Measurements from ENCODE around the gene NUDT3.
A peak's percentile ranks its signal among the peaks of the same experiment; 100 is the strongest.
"Not testable (repeated sequence)": the region's sequence is repeated elsewhere in the genome, so short reads cannot be mapped to it uniquely, and the experiment has no call there.

NUDT3 gene

DNA sequence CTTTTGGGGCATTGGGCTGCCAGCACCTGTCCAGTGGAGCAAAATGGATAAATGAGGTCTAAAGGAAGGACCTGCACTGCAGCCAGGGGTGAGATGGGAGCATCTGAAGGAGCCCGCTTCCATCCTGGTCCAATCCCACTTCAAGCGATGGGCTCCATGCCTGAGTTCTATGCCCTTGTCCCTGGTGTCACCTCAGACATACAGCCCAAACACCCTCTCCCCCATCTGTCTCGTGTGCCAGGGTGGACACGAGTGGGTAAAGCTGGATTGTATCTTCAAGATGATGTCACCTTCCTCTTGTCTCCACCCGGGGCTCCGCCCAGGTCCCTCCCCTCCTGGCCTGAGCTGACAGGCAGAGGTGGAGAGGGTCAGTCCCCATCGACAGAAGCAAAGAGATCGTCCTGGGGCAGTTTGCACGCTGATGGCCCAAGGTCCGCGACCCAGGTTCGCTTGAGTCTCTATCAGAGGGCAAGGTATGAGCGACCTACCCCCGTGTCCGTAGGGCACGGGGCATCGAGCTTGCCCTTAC, 144.2 kb downstream of the NUDT3 start:
- Histone ChIP-seq H3K4me1 (ENCODE audit: control insufficient read depth in 2 of 2, insufficient read depth in 2 of 2, low read length in 2 of 2) (peaks cover 14 to 19% of the 10 kb centered on the region in 2 donors), H3K27me3 (ENCODE audit: control insufficient read depth in 2 of 2, insufficient read depth in 2 of 2, low read length in 2 of 2) (no peaks in the 10 kb centered on the region), H3K27ac (ENCODE audit: low read depth in 2 of 2, low read length in 2 of 2) (peak overlapping the region; percentile 79 to 86), H3K9ac (ENCODE audit: low read depth in 1 of 2, low read length in 2 of 2) (peak overlapping the region; percentile 76 to 85), H3K9me3 (ENCODE audit: control insufficient read depth in 2 of 2, low read length in 2 of 2) (no peaks in the 10 kb centered on the region), H3K36me3 (ENCODE audit: control insufficient read depth in 2 of 2, insufficient read depth in 2 of 2, low read length in 2 of 2) (no peaks in the 10 kb centered on the region), H3K4me3 (ENCODE audit: low read length in 2 of 2) (peak overlapping the region; percentile 77 to 86)

DNA sequence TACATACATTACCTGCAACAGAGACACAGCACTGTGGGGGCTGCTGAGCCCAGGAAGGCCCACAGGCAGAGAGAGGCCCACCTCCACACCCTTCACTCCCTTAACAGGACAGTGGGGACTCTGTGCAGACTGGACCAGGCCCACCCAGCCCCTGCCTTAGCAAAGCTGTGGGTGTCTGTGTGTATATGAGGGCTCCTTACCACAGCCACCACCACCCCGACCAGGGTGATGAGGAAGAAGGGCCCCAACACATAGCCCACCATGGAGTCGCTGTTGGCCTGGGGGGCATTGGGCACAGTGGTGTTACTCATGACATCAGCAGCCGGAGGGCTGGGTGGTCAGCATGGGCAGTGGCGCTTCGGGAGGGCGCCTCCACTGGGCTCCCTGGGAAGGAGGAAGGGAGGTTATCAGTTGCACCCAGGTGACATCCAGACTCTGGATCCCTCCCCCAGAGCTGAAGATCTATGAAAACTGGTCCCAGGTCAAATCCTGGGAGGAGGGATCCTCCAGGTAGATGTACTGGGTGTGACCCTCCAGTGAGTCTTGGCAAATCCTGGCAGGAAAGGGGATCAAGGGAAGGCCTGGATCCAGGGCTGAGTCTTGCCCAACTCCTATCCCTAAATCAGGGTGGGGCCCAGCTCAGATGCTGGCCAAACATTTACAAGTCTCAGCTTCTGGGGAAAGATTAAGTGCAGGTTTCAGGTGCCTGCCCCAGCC, 144.8 kb downstream of the NUDT3 start:
- H3K27ac ChIP-seq (ENCODE audit: low read depth in 2 of 2, low read length in 2 of 2), result no peak overlapping the region
- no peaks in the 10 kb centered on the region for H3K27me3 ChIP-seq (ENCODE audit: control insufficient read depth in 2 of 2, insufficient read depth in 2 of 2, low read length in 2 of 2)
- no peak overlapping the region for H3K4me3 ChIP-seq (ENCODE audit: low read length in 2 of 2)
- peaks cover 14 to 19% of the 10 kb centered on the region in 2 donors for H3K4me1 ChIP-seq (ENCODE audit: control insufficient read depth in 2 of 2, insufficient read depth in 2 of 2, low read length in 2 of 2)
- peaks cover 0 to 3% of the 10 kb centered on the region in 2 donors for H3K36me3 ChIP-seq (ENCODE audit: control insufficient read depth in 2 of 2, insufficient read depth in 2 of 2, low read length in 2 of 2)
- H3K9me3 ChIP-seq (ENCODE audit: control insufficient read depth in 2 of 2, low read length in 2 of 2), result no peaks in the 10 kb centered on the region
- peak overlapping the region in 1 of 2 donors; percentile 85 for H3K9ac ChIP-seq (ENCODE audit: low read depth in 1 of 2, low read length in 2 of 2)

DNA sequence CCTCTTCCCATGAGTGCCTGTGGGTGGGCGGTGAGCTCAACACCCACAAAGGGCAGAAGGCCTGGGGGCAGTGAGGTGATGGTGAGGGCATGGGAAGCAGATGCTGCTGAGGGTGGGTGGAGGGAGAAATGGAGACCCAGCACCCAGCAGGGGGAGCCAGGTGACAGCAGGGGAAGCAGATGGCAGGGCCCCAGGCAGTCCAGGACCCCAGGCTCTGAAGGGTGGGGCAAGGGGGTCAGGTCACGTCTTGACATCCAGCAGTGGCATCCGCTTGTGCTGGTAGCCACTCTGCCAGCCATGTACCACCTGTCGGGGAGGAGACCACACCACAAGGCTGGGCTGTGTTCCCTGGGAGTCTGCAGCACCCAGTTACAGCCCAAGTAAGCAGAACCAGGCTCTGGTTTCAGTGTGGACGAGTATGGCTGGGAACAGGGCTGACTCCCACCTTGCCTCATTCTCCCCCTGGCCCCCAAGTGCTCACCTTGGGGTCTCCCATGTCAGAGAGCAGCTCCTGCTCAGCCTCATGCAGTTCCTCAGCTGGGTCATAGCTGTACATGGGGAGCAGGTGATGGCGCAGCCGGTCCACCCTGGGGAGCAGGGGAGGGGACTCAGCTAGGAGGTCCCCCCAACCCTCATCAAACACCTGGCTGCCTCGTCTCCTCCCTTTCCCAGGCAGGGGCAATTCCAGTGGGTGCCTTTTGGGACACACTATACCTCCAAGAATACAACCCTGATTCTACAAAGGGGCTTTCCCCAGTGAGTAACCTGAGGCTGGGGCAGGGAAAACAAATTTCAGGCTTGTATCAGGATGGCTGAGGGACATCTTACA, 145.7 kb downstream of the NUDT3 start:
- Histone ChIP-seq H3K4me1 (ENCODE audit: control insufficient read depth in 2 of 2, insufficient read depth in 2 of 2, low read length in 2 of 2) (peaks cover 14 to 19% of the 10 kb centered on the region in 2 donors), H3K27ac (ENCODE audit: low read depth in 2 of 2, low read length in 2 of 2) (no peak overlapping the region), H3K9me3 (ENCODE audit: control insufficient read depth in 2 of 2, low read length in 2 of 2) (no peaks in the 10 kb centered on the region), H3K27me3 (ENCODE audit: control insufficient read depth in 2 of 2, insufficient read depth in 2 of 2, low read length in 2 of 2) (no peaks in the 10 kb centered on the region), H3K4me3 (ENCODE audit: low read length in 2 of 2) (no peak overlapping the region), H3K36me3 (ENCODE audit: control insufficient read depth in 2 of 2, insufficient read depth in 2 of 2, low read length in 2 of 2) (peaks cover 6 to 8% of the 10 kb centered on the region in 2 donors), H3K9ac (ENCODE audit: low read depth in 1 of 2, low read length in 2 of 2) (no peak overlapping the region)

DNA sequence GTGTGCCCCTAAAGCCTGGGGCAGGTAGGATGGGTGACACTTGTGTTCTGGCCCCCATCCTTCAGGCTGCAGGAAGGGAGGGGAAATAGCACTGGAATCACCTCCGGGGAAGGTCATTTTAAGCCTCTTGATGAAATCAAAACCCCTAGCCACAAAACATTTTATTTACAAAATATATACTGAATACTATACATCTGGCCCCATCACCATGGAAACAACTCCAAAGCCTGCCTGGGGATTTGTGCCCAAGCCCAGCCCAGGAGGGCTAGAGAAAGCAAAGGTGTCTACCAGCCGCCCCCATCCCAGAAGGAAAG, 146.3 kb downstream of the NUDT3 start:
- Histone ChIP-seq H3K36me3 (ENCODE audit: control insufficient read depth in 2 of 2, insufficient read depth in 2 of 2, low read length in 2 of 2) (peaks cover 10 to 14% of the 10 kb centered on the region in 2 donors), H3K9ac (ENCODE audit: low read depth in 1 of 2, low read length in 2 of 2) (no peak overlapping the region), H3K9me3 (ENCODE audit: control insufficient read depth in 2 of 2, low read length in 2 of 2) (no peaks in the 10 kb centered on the region), H3K27ac (ENCODE audit: low read depth in 2 of 2, low read length in 2 of 2) (no peak overlapping the region), H3K4me3 (ENCODE audit: low read length in 2 of 2) (no peak overlapping the region), H3K27me3 (ENCODE audit: control insufficient read depth in 2 of 2, insufficient read depth in 2 of 2, low read length in 2 of 2) (no peaks in the 10 kb centered on the region), H3K4me1 (ENCODE audit: control insufficient read depth in 2 of 2, insufficient read depth in 2 of 2, low read length in 2 of 2) (peaks cover 14 to 19% of the 10 kb centered on the region in 2 donors)

DNA sequence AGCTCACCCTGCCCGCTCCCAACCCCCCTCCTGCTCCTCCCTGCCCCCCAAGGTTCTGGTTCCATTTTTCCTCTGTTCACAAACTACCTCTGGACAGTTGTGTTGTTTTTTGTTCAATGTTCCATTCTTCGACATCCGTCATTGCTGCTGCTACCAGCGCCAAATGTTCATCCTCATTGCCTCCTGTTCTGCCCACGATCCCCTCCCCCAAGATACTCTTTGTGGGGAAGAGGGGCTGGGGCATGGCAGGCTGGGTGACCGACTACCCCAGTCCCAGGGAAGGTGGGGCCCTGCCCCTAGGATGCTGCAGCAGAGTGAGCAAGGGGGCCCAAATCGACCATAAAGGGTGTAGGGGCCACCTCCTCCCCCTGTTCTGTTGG, 146.7 kb downstream of the NUDT3 start:
- H3K9me3 ChIP-seq (ENCODE audit: control insufficient read depth in 2 of 2, low read length in 2 of 2); H3K4me3 ChIP-seq (ENCODE audit: low read length in 2 of 2); H3K9ac ChIP-seq (ENCODE audit: low read depth in 1 of 2, low read length in 2 of 2); H3K27me3 ChIP-seq (ENCODE audit: control insufficient read depth in 2 of 2, insufficient read depth in 2 of 2, low read length in 2 of 2); H3K27ac ChIP-seq (ENCODE audit: low read depth in 2 of 2, low read length in 2 of 2): not testable (repeated sequence)
- peaks cover 14 to 19% of the 10 kb centered on the region in 2 donors for H3K4me1 ChIP-seq (ENCODE audit: control insufficient read depth in 2 of 2, insufficient read depth in 2 of 2, low read length in 2 of 2)
- H3K36me3 ChIP-seq (ENCODE audit: control insufficient read depth in 2 of 2, insufficient read depth in 2 of 2, low read length in 2 of 2), result peaks cover 12 to 18% of the 10 kb centered on the region in 2 donors

DNA sequence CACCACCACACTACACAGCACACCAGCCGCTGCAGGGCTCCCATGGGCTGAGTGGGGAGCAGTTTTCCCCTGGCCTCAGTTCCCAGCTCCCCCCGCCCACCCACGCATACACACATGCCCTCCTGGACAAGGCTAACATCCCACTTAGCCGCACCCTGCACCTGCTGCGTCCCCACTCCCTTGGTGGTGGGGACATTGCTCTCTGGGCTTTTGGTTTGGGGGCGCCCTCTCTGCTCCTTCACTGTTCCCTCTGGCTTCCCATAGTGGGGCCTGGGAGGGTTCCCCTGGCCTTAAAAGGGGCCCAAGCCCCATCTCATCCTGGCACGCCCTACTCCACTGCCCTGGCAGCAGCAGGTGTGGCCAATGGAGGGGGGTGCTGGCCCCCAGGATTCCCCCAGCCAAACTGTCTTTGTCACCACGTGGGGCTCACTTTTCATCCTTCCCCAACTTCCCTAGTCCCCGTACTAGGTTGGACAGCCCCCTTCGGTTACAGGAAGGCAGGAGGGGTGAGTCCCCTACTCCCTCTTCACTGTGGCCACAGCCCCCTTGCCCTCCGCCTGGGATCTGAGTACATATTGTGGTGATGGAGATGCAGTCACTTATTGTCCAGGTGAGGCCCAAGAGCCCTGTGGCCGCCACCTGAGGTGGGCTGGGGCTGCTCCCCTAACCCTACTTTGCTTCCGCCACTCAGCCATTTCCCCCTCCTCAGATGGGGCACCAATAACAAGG, 147.3 kb downstream of the NUDT3 start:
- not testable (repeated sequence) for H3K9ac ChIP-seq (ENCODE audit: low read depth in 1 of 2, low read length in 2 of 2); H3K27me3 ChIP-seq (ENCODE audit: control insufficient read depth in 2 of 2, insufficient read depth in 2 of 2, low read length in 2 of 2); H3K9me3 ChIP-seq (ENCODE audit: control insufficient read depth in 2 of 2, low read length in 2 of 2); H3K4me3 ChIP-seq (ENCODE audit: low read length in 2 of 2); H3K27ac ChIP-seq (ENCODE audit: low read depth in 2 of 2, low read length in 2 of 2)
- Histone ChIP-seq H3K36me3 (ENCODE audit: control insufficient read depth in 2 of 2, insufficient read depth in 2 of 2, low read length in 2 of 2) (peaks cover 12 to 18% of the 10 kb centered on the region in 2 donors), H3K4me1 (ENCODE audit: control insufficient read depth in 2 of 2, insufficient read depth in 2 of 2, low read length in 2 of 2) (peaks cover 14 to 19% of the 10 kb centered on the region in 2 donors)

DNA sequence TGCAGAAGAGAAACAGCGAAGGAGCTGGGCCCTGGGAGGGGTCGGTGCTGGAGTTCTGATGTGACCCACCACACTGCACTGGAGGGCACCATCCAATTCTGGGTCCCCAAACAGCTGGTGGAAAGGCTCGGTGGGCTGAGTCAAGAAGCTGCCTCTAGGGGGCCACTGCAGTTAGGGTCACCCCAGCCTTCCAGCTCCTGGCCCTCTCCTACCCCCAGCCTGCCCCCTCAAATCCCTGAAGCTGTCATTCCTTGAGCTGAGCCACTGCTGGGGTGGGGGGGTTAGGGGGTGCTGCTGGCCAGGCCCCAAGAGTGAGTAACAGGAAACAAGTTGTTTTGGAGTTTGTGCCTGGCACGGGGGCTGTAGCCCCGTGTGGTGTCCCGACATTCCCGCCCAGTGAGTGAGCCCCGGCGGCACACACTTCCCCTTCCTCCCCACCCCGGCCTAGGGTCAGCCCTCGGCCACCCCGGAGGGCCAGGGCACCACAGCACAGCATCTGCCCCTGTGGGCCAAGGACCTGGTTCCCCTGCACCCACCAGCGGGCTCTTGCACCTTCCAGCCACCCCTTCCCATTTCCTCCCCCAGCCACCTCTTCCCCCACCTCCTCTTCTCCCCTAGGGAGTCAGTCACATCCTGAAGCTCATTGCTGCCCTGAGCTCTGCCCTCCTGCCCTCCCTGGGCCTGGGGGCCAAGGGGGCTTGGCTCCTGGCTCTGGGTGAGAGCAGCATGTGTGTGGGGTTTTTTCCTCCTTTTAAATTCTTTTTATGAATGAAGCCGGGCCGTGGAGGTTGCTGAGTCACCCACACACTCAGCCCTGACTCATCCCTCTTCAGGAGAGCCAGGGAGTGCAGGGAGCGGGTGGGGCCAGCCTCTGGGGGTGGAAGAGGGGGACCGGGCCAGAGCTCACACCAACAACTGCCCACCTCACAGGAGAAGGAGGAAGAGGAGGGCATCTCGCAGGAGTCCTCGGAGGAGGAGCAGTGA, 148.3 kb downstream of the NUDT3 start:
- Histone ChIP-seq H3K9ac (ENCODE audit: low read depth in 1 of 2, low read length in 2 of 2) (no peak overlapping the region), H3K36me3 (ENCODE audit: control insufficient read depth in 2 of 2, insufficient read depth in 2 of 2, low read length in 2 of 2) (peaks cover 12 to 18% of the 10 kb centered on the region in 2 donors), H3K4me1 (ENCODE audit: control insufficient read depth in 2 of 2, insufficient read depth in 2 of 2, low read length in 2 of 2) (peaks cover 14% of the 10 kb centered on the region in 2 donors), H3K4me3 (ENCODE audit: low read length in 2 of 2) (no peak overlapping the region), H3K9me3 (ENCODE audit: control insufficient read depth in 2 of 2, low read length in 2 of 2) (no peaks in the 10 kb centered on the region), H3K27me3 (ENCODE audit: control insufficient read depth in 2 of 2, insufficient read depth in 2 of 2, low read length in 2 of 2) (no peaks in the 10 kb centered on the region), H3K27ac (ENCODE audit: low read depth in 2 of 2, low read length in 2 of 2) (no peak overlapping the region)

DNA sequence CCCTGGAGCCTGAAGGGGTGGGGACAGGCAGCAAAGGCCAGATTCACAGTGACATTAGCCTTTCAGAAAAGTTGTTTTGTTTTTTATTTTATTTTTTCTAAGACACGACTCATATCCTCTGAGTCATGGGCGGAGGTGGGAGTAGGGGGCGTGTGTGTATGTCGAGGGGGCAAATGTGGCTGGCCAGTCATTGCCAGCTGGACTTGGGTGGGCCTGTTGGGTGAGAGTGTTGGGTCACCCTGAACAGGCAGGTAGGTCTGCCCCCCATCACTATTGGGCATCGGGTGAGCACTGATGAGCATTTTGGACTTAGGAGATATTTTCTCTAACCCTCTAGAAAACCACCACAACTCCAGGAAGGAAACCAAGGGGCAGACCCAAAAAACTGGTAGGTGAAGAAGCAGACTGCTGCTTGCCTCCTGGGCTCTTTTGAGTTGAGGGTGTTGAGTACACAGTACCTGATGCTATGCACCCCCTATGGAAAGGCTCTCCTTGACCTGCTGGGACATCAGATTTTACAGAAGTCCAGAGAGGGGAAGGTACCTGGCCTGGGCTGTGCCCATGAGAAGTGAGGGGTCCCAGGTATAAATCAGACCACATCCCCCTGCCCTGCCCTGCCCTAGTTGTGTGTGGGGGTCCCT, 149.2 kb downstream of the NUDT3 start:
- no peak overlapping the region for H3K9ac ChIP-seq (ENCODE audit: low read depth in 1 of 2, low read length in 2 of 2)
- H3K4me3 ChIP-seq (ENCODE audit: low read length in 2 of 2), result no peak overlapping the region
- H3K36me3 ChIP-seq (ENCODE audit: control insufficient read depth in 2 of 2, insufficient read depth in 2 of 2, low read length in 2 of 2), result peaks cover 12 to 18% of the 10 kb centered on the region in 2 donors
- no peak overlapping the region for H3K27ac ChIP-seq (ENCODE audit: low read depth in 2 of 2, low read length in 2 of 2)
- no peaks in the 10 kb centered on the region for H3K27me3 ChIP-seq (ENCODE audit: control insufficient read depth in 2 of 2, insufficient read depth in 2 of 2, low read length in 2 of 2)
- peaks cover 14% of the 10 kb centered on the region in 2 donors for H3K4me1 ChIP-seq (ENCODE audit: control insufficient read depth in 2 of 2, insufficient read depth in 2 of 2, low read length in 2 of 2)
- no peaks in the 10 kb centered on the region for H3K9me3 ChIP-seq (ENCODE audit: control insufficient read depth in 2 of 2, low read length in 2 of 2)

Data from mucosa of rectum (tissue), 2 donors.